NCI-H774 (cell line): Measurements from ENCODE around the gene SAP30.

Experiments
- DNase-seq: peaks from one replicate; lab custom pipeline; 2025; lab: John Stamatoyannopoulos, UW

Gene SAP30

DNA sequence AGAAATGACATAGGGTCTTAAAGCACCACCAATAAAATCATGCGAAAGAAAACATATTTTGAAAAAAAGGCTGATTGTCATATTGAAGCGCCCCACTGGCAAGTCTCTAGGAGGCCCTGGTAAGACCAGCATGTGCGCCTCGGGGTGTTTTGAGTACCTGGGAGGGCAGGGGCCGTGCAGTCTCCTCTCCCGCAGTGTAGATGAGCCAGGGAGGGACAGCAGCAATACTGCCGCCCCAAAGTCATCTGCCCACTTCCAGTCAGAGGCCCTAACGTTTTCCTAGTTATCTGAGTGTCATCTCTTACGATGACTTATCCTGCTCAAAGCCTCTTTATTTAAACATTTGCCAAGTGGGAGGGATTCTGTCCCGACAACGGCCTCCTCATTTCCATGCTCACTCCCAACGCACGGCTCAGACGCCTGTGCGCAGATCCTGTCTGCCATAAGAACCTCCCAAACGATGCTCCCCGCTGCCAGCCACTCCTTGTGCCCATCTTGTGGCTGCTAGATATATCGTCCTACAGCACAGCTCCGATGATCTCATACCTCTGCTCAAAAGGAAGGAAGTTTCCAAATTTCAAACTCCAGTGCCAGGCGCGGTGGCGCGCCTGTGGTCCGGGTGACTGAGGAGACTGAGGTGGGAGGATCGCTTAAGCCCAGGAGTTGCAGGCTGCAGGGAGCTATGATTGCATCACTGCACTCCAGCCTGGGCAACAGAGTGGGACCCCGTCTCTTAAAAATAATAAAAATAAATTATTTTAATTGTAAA is 45.3 kb downstream of the SAP30 start:
- DNase-seq = no peak

DNA sequence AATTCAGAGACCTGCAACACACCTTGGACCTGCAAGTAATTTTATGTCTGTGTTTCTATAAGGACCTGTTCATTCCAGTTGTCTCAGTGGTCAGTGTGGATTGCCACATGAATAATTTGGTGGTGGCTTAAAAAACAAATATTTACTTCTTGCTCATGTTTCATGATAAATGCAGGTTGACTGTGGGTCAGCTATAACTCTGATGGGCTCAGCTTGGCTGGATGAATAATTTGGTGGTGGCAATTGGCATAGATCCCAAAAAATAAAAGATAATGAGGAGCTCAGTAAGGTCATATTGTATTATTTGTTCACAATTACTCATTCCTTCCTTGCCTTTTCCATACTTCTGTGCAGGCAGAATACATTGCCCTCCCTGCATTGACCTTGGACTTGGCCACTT is 47.1 kb downstream of the SAP30 start:
- no peak for DNase-seq

DNA sequence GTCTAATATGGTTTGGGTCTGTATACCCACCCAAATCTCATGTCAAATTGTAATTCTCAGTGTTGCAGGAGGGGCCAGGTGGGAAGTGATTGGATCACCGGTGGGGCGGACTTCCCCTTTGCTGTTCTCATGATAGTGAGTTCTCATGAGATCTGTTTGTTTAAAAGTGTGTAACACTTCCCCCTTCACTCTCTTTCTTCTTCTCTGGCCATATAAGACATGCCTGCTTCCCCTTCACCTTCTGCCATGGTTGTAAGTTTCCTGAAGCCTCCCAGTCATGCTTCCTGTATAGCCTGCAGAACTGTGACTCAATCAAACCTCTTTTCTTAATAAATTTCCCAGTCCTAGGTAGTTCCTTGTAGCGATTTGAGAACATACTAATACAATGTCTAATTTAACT is 47.9 kb downstream of the SAP30 start:
- no peak for DNase-seq

- no peak for DNase-seq
These were observed 49.6 kb downstream of the SAP30 start for GRCh38 chr4:173420324-173420752.

- no peak for DNase-seq
These were observed 50.0 kb downstream of the SAP30 start for GRCh38 chr4:173420801-173421200.

GRCh38 chr4:173424899-173425805 is 54.4 kb downstream of the SAP30 start:
- no peak for DNase-seq

- DNase-seq = no peak
These were observed 55.3 kb downstream of the SAP30 start for GRCh38 chr4:173426064-173426463.
